Tibial nerve (tissue), 4 donors: ENCODE results near the gene ARHGAP1. TPM values are rescaled to one million over a fixed set of nuclear protein-coding genes. Genes with fewer than 3 reads are reported as not detected.
"Not testable (repeated sequence)": the region's sequence is repeated elsewhere in the genome, so short reads cannot be mapped to it uniquely, and the experiment has no call there.

ENCODE experiments used
- DNase-seq, 2 donors: peaks; one replicate each; pipeline ENCODE4 v3.0.0-alpha.2; 2019; ENCODE audit warnings: low spot score in 2 of 2
- H3K27ac ChIP-seq, 4 donors: fragments of 200-600 bp; sonication (generic) in 3 of 4; one replicate each; pipeline ENCODE4 v1.5.1; 2017 to 2019; ENCODE audit warnings: mild to moderate bottlenecking in 1 of 4
- H3K27me3 ChIP-seq, 2 donors: fragments of 200-600 bp; sonication (generic) in 1 of 2; one replicate each; pipeline versions ENCODE4 v1.5.1 to v1.6.0; 2017 to 2019
- H3K36me3 ChIP-seq, 3 donors: fragments of 200-600 bp; sonication (generic); one replicate each; pipeline ENCODE4 v1.5.1; 2018 to 2019
- H3K4me1 ChIP-seq, 4 donors: fragments of 200-600 bp; sonication (generic) in 3 of 4; one replicate each; pipeline ENCODE4 v1.5.1; 2017 to 2019
- H3K4me3 ChIP-seq, 4 donors: fragments of 200-600 bp; sonication (generic) in 3 of 4; one replicate each; pipeline ENCODE4 v1.5.1; 2017 to 2019; ENCODE audit warnings: mild to moderate bottlenecking in 1 of 4, moderate library complexity in 1 of 4
- H3K9me3 ChIP-seq, 4 donors: fragments of 200-600 bp; sonication (generic) in 3 of 4; one replicate each; pipeline ENCODE4 v1.5.1; 2017 to 2019
- CTCF ChIP-seq, 5 experiments: fragments of 200-600 bp in 3 of 5; fragments of 450-650 bp in 2 of 5; sonication (generic) in 3 of 5; IDR thresholded peaks; one replicate each; pipeline ENCODE4 v1.5.1; 2016 to 2019; ENCODE audit warnings: antibody characterized with exemption in 5 of 5, mild to moderate bottlenecking in 3 of 5, moderate library complexity in 2 of 5
- EP300 ChIP-seq, 2 donors: sonication (generic); formaldehyde crosslinking; IDR thresholded peaks; one replicate each; pipeline ENCODE4 v1.6.1; 2017; ENCODE audit warnings: antibody characterized with exemption in 2 of 2, mild to moderate bottlenecking in 1 of 2
- POLR2A ChIP-seq, 2 donors: fragments of 450-650 bp; IDR thresholded peaks; one replicate each; pipeline ENCODE4 v1.6.1; 2017; ENCODE audit warnings: antibody characterized with exemption in 2 of 2, mild to moderate bottlenecking in 2 of 2, moderate library complexity in 2 of 2
- whole genome bisulfite sequencing, 2 donors: methylation state at CpG; one replicate each; pipeline ENCODE4 v1.1.5; 2018; 5-methylcytosine and 5-hydroxymethylcytosine counted together
- total RNA-seq, 4 donors: library from RNA; depleted of rRNA; stranded (reverse); fragments of >200 nt; gene quantifications; one replicate each; pipeline ENCODE4 v1.1.0, GENCODE V29; 2016

The ARHGAP1 gene
- total RNA-seq, 4 donors from 2014 or later, result 47.9 to 83.0 (median 59.8) TPM

GRCh38 chr11:46710821-46711269 lies 10.4 kb upstream of the ARHGAP1 start:
- no peak for TF ChIP-seq POLR2A (IDR thresholded peaks at IDR 0.05)
- TF ChIP-seq EP300 (IDR thresholded peaks at IDR 0.05), result peak in 1 of 2 donors; percentile 57
- 64 to 66% methylated on average over 10 of the region's 10 CpGs for WGBS, 2 donors
- H3K27me3 ChIP-seq, result no peaks in the 10 kb centered on the region
- H3K36me3 ChIP-seq, result peaks cover 0 to 32% (median 0%) of the 10 kb centered on the region in 3 donors
- H3K4me3 ChIP-seq, result no peak overlapping the region
- peak overlapping the region; percentile 41 to 83 (median 70) for H3K27ac ChIP-seq
- DNase-seq, result peak; percentile 17 to 68
- H3K4me1 ChIP-seq, result peaks cover 0 to 11% (median 0%) of the 10 kb centered on the region in 4 donors
- no peaks in the 10 kb centered on the region for H3K9me3 ChIP-seq

GRCh38 chr11:46709351-46709750 lies 8.9 kb upstream of the ARHGAP1 start:
- H3K4me3 ChIP-seq, DNase-seq, H3K27ac ChIP-seq, H3K27me3 ChIP-seq, H3K9me3 ChIP-seq: not testable (repeated sequence)
- peaks cover 0 to 47% (median 8%) of the 10 kb centered on the region in 3 donors for H3K36me3 ChIP-seq
- 85 to 92% methylated on average over 9 of the region's 9 CpGs for WGBS, 2 donors
- H3K4me1 ChIP-seq, result peaks cover 0 to 11% (median 0%) of the 10 kb centered on the region in 4 donors

- Histone ChIP-seq H3K4me1 (peaks cover 0 to 22% (median 6%) of the 10 kb centered on the region in 4 donors), H3K27ac (no peak overlapping the region), H3K27me3 (no peaks in the 10 kb centered on the region), H3K4me3 (no peak overlapping the region), H3K9me3 (no peaks in the 10 kb centered on the region), H3K36me3 (peaks cover 3 to 69% (median 25%) of the 10 kb centered on the region in 3 donors)
- DNase-seq, result no peak
- WGBS, 2 donors, result 88 to 89% methylated on average over 7 of the region's 7 CpGs
- TF ChIP-seq CTCF (IDR thresholded peaks at IDR 0.05) (no peak), EP300 (IDR thresholded peaks at IDR 0.05) (no peak)
Measured at GRCh38 chr11:46706886-46707285, 6.5 kb upstream of the ARHGAP1 start.

- no peak overlapping the region for H3K4me3 ChIP-seq
- peaks cover 0 to 20% (median 13%) of the 10 kb centered on the region in 4 donors for H3K4me1 ChIP-seq
- no peaks in the 10 kb centered on the region for H3K9me3 ChIP-seq
- TF ChIP-seq POLR2A (IDR thresholded peaks at IDR 0.05) (no peak), CTCF (IDR thresholded peaks at IDR 0.05) (no peak), EP300 (IDR thresholded peaks at IDR 0.05) (no peak)
- 95 to 96% methylated on average over 27 to 29 of the region's 31 CpGs for WGBS, 2 donors
- no peak for DNase-seq
- peaks cover 3 to 69% (median 25%) of the 10 kb centered on the region in 3 donors for H3K36me3 ChIP-seq
- no peaks in the 10 kb centered on the region for H3K27me3 ChIP-seq
- no peak overlapping the region for H3K27ac ChIP-seq
Measured at GRCh38 chr11:46705070-46705688, 4.8 kb upstream of the ARHGAP1 start.

- 1% methylated on average over 27 to 29 of the region's 29 CpGs for WGBS, 2 donors
- no peaks in the 10 kb centered on the region for H3K9me3 ChIP-seq
- peak overlapping the region; percentile 80 to 94 (median 92) for H3K27ac ChIP-seq
- no peak for DNase-seq
- TF ChIP-seq POLR2A (IDR thresholded peaks at IDR 0.05), result no peak
- no peak for TF ChIP-seq EP300 (IDR thresholded peaks at IDR 0.05)
- no peak for TF ChIP-seq CTCF (IDR thresholded peaks at IDR 0.05)
- H3K27me3 ChIP-seq, result no peaks in the 10 kb centered on the region
- peaks cover 3 to 51% (median 25%) of the 10 kb centered on the region in 3 donors for H3K36me3 ChIP-seq
- peak overlapping the region; percentile 77 to 92 (median 86) for H3K4me3 ChIP-seq
- H3K4me1 ChIP-seq, result peaks cover 0 to 56% (median 44%) of the 10 kb centered on the region in 4 donors
Measured at GRCh38 chr11:46701078-46701654, 747 bp upstream of the ARHGAP1 start.

- no peak for TF ChIP-seq POLR2A (IDR thresholded peaks at IDR 0.05)
- TF ChIP-seq EP300 (IDR thresholded peaks at IDR 0.05), result no peak
- no peak for TF ChIP-seq CTCF (IDR thresholded peaks at IDR 0.05)
- peaks cover 5 to 51% (median 29%) of the 10 kb centered on the region in 3 donors for H3K36me3 ChIP-seq
- no peaks in the 10 kb centered on the region for H3K9me3 ChIP-seq
- peaks cover 0 to 77% (median 45%) of the 10 kb centered on the region in 4 donors for H3K4me1 ChIP-seq
- peak overlapping the region in 2 of 4 donors; percentile 22 to 91 for H3K27ac ChIP-seq
- no peak for DNase-seq
- WGBS, 2 donors, result 4 to 39% methylated on average over 1 of the region's 1 CpG
- no peaks in the 10 kb centered on the region for H3K27me3 ChIP-seq
- peak overlapping the region in 1 of 4 donors; percentile 83 for H3K4me3 ChIP-seq
Measured at GRCh38 chr11:46698597-46698996, 1.8 kb downstream of the ARHGAP1 start.
